OCI-LY1 (cell line): ENCODE data around the gene NFIA.

Experiments used
- H2AFZ ChIP-seq: fragments of 200-600 bp; sonication (generic), shearing (Covaris generic); 2 replicates; pipeline ENCODE4 v1.6.0; 2014; ENCODE audit warnings: antibody characterized with exemption, mild to moderate bottlenecking, low read length
- H3F3A ChIP-seq: fragments of 200-600 bp; sonication (generic), shearing (Covaris generic); 2 replicates; pipeline ENCODE4 v1.6.0; 2014; ENCODE audit warnings: mild to moderate bottlenecking, antibody characterized with exemption, low read length, moderate library complexity; ENCODE audit not compliant: insufficient read depth
- H3K27ac ChIP-seq: fragments of 200-600 bp; sonication (generic); 2 replicates; pipeline ENCODE4 v1.5.1; 2014; ENCODE audit warnings: low read length, mixed run types, mild to moderate bottlenecking, low read depth; ENCODE audit not compliant: poor library complexity, severe bottlenecking
- H3K27me3 ChIP-seq: fragments of 200-600 bp; sonication (generic); 2 replicates; pipeline ENCODE4 v1.6.0; 2014; ENCODE audit warnings: antibody characterized with exemption, mild to moderate bottlenecking, low read length, moderate library complexity; ENCODE audit not compliant: insufficient read depth
- H3K36me3 ChIP-seq: fragments of 200-600 bp; sonication (generic); 2 replicates; pipeline ENCODE4 v1.6.1; 2014; ENCODE audit warnings: mild to moderate bottlenecking, antibody characterized with exemption, low read length, moderate library complexity, mixed read lengths; ENCODE audit not compliant: insufficient read depth
- H3K4me1 ChIP-seq: fragments of 200-600 bp; sonication (generic); 2 replicates; pipeline ENCODE4 v1.5.1; 2014; ENCODE audit warnings: mild to moderate bottlenecking, low read length, moderate library complexity; ENCODE audit not compliant: insufficient read depth, severe bottlenecking
- H3K4me2 ChIP-seq: fragments of 200-600 bp; sonication (generic), shearing (Covaris generic); 2 replicates; pipeline ENCODE4 v1.6.1; 2014; ENCODE audit warnings: low read length
- H3K4me3 ChIP-seq: fragments of 200-600 bp; sonication (generic); 2 replicates; pipeline ENCODE4 v1.5.1; 2014; ENCODE audit warnings: low read length, low read depth, mild to moderate bottlenecking, mixed read lengths; ENCODE audit not compliant: poor library complexity, severe bottlenecking
- H3K79me2 ChIP-seq: fragments of 200-600 bp; shearing (Covaris generic); 2 replicates; pipeline ENCODE4 v1.6.1; 2016; ENCODE audit warnings: mixed run types, low read length, mixed read lengths; ENCODE audit not compliant: insufficient read depth
- H3K9ac ChIP-seq: fragments of 200-600 bp; sonication (generic), shearing (Covaris generic); 2 replicates; pipeline ENCODE4 v1.6.1; 2014; ENCODE audit warnings: mild to moderate bottlenecking, low read length, mixed read lengths
- H3K9me2 ChIP-seq: fragments of 200-600 bp; sonication (generic), shearing (Covaris generic); 2 replicates; pipeline ENCODE4 v1.6.1; 2014; ENCODE audit warnings: low read depth, mild to moderate bottlenecking, low read length, mixed read lengths
- H3K9me3 ChIP-seq: fragments of 200-600 bp; shearing (Covaris generic); 2 replicates; pipeline ENCODE4 v1.6.1; 2014; ENCODE audit warnings: low read length, mixed read lengths
- H4K20me1 ChIP-seq: fragments of 200-600 bp; sonication (generic), shearing (Covaris generic); 2 replicates; pipeline ENCODE4 v1.6.0; 2016; ENCODE audit warnings: mild to moderate bottlenecking, low read length; ENCODE audit not compliant: insufficient read depth
- CTCF ChIP-seq: fragments of 200-600 bp; sonication (generic), shearing (Covaris generic); IDR thresholded peaks from 2 replicates; pipeline ENCODE4 v1.5.1; 2017; ENCODE audit warnings: mild to moderate bottlenecking, antibody characterized with exemption, low read length, moderate library complexity, mixed read lengths
- EZH2 ChIP-seq: fragments of 200-600 bp; sonication (generic), shearing (Covaris generic); IDR thresholded peaks from 2 replicates; pipeline ENCODE4 v1.8.0; 2017; ENCODE audit warnings: borderline replicate concordance, mixed run types, mild to moderate bottlenecking, antibody characterized with exemption, low read length, moderate library complexity, mixed read lengths

NFIA gene

GRCh38 chr1:61370177-61370912 lies 288.0 kb downstream of the NFIA start:
- H3K4me1 ChIP-seq: no peaks in the 10 kb centered on the region
- no peaks in the 10 kb centered on the region for H4K20me1 ChIP-seq
- no peak overlapping the region for H3K4me2 ChIP-seq
- no peak overlapping the region for H3K9ac ChIP-seq
- TF ChIP-seq EZH2 (no peak), CTCF (no peak)
- H3K9me3 ChIP-seq: no peaks in the 10 kb centered on the region
- no peak overlapping the region for H2AFZ ChIP-seq
- H3K79me2 ChIP-seq: no peaks in the 10 kb centered on the region
- no peak overlapping the region for H3K4me3 ChIP-seq
- no peaks in the 10 kb centered on the region for H3K9me2 ChIP-seq
- H3K36me3 ChIP-seq: peaks cover 8% of the 10 kb centered on the region; the same call in 1 of the 2 replicates
- H3K27ac ChIP-seq: no peak overlapping the region
- H3F3A ChIP-seq: no peaks in the 10 kb centered on the region
- no peaks in the 10 kb centered on the region for H3K27me3 ChIP-seq

GRCh38 chr1:61370913-61371279 lies 288.5 kb downstream of the NFIA start:
- no peaks in the 10 kb centered on the region for H3K79me2 ChIP-seq
- H3K4me2 ChIP-seq: no peak overlapping the region
- no peak overlapping the region for H3K27ac ChIP-seq
- H3K36me3 ChIP-seq: peaks cover 8% of the 10 kb centered on the region; the same call in 1 of the 2 replicates
- no peaks in the 10 kb centered on the region for H3K4me1 ChIP-seq
- no peaks in the 10 kb centered on the region for H3K27me3 ChIP-seq
- no peaks in the 10 kb centered on the region for H4K20me1 ChIP-seq
- H2AFZ ChIP-seq: no peak overlapping the region
- no peaks in the 10 kb centered on the region for H3K9me3 ChIP-seq
- H3F3A ChIP-seq: no peaks in the 10 kb centered on the region
- H3K9ac ChIP-seq: no peak overlapping the region
- H3K9me2 ChIP-seq: no peaks in the 10 kb centered on the region
- no peak overlapping the region for H3K4me3 ChIP-seq
- TF ChIP-seq CTCF (no peak), EZH2 (no peak)

- H3K79me2 ChIP-seq: no peaks in the 10 kb centered on the region
- no peaks in the 10 kb centered on the region for H3K4me1 ChIP-seq
- H3K9me3 ChIP-seq: no peaks in the 10 kb centered on the region
- no peaks in the 10 kb centered on the region for H4K20me1 ChIP-seq
- H3K4me2 ChIP-seq: no peak overlapping the region
- no peaks in the 10 kb centered on the region for H3K9me2 ChIP-seq
- H2AFZ ChIP-seq: no peak overlapping the region
- no peaks in the 10 kb centered on the region for H3K27me3 ChIP-seq
- TF ChIP-seq CTCF (no peak), EZH2 (no peak)
- no peak overlapping the region for H3K27ac ChIP-seq
- no peaks in the 10 kb centered on the region for H3F3A ChIP-seq
- peaks cover 4% of the 10 kb centered on the region; the same call in 1 of the 2 replicates for H3K36me3 ChIP-seq
- no peak overlapping the region for H3K4me3 ChIP-seq
- no peak overlapping the region for H3K9ac ChIP-seq
Measured at GRCh38 chr1:61372944-61373343, 290.6 kb downstream of the NFIA start.
